Stimulated activated naive CD8-positive, alpha-beta T cell treated with anti-CD3 and anti-CD28 coated beads, Interleukin-15, Interleukin-2, amounts not matched to agents 100 ng/mL and 50 ng/mL, for 24 hours (primary cell): ENCODE results near the gene TEX38.
"Not testable (repeated sequence)": the region's sequence is repeated elsewhere in the genome, so short reads cannot be mapped to it uniquely, and the experiment has no call there.

Source experiments
- H3K27ac Mint-ChIP-seq: one replicate; pipeline ENCODE4 v1.8.0; 2021; ENCODE audit warnings: mild to moderate bottlenecking, mixed read lengths
- H3K27me3 Mint-ChIP-seq: one replicate; pipeline ENCODE4 v1.8.0; 2021; ENCODE audit warnings: mixed read lengths
- H3K36me3 Mint-ChIP-seq: one replicate; pipeline ENCODE4 v1.8.0; 2021; ENCODE audit warnings: low read depth, mixed read lengths
- H3K4me1 Mint-ChIP-seq: one replicate; pipeline ENCODE4 v1.8.0; 2021; ENCODE audit warnings: low read depth, mixed read lengths
- H3K4me3 Mint-ChIP-seq: one replicate; pipeline ENCODE4 v1.8.0; 2021; ENCODE audit warnings: mild to moderate bottlenecking, mixed read lengths
- H3K9me3 Mint-ChIP-seq: one replicate; pipeline ENCODE4 v1.8.0; 2021; ENCODE audit warnings: mixed read lengths

TEX38 gene

GRCh38 chr1:46719689-46720088, 48.0 kb downstream of the TEX38 start:
- Mint-ChIP-seq H3K4me1 (peaks cover 41% of the 10 kb centered on the region), H3K36me3 (peaks cover 21% of the 10 kb centered on the region), H3K27me3 (no peaks in the 10 kb centered on the region)

DNA sequence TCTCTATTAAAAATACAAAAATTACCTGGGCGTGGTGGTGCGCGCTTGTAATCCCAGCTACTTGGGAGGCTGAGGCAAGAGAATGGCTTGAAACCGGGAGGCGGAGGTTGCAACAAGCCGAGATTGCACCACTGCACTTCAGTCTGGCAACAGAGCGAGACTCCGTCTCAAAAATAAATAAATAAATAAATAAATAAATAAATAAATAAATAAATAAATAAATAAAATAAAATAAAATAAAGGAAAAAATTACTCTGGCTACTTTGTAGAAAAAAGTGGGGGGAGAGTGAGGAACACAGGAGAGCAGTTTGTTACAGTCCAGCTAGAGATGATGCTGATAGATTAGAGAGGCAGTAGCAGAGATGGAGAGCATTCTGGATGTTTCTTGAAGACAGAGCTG, 48.7 kb downstream of the TEX38 start:
- peaks cover 16% of the 10 kb centered on the region for H3K36me3 Mint-ChIP-seq
- not testable (repeated sequence) for H3K9me3 Mint-ChIP-seq, H3K27ac Mint-ChIP-seq, H3K27me3 Mint-ChIP-seq, H3K4me3 Mint-ChIP-seq
- peaks cover 36% of the 10 kb centered on the region for H3K4me1 Mint-ChIP-seq

More at GRCh38 chr1:46719689-46720088, 48.0 kb downstream of the TEX38 start:
- Mint-ChIP-seq H3K4me3 (peak overlapping the region; percentile 96), H3K9me3 (no peaks in the 10 kb centered on the region), H3K27ac (peak overlapping the region; percentile 77)

- no peak overlapping the region for H3K27ac Mint-ChIP-seq
- H3K4me3 Mint-ChIP-seq = no peak overlapping the region
Measured at GRCh38 chr1:46721204-46721603, 49.5 kb downstream of the TEX38 start.

GRCh38 chr1:46721686-46722205, 50.1 kb downstream of the TEX38 start:
- Mint-ChIP-seq H3K27me3 (peaks cover 14% of the 10 kb centered on the region), H3K4me3 (no peak overlapping the region), H3K9me3 (no peaks in the 10 kb centered on the region), H3K27ac (no peak overlapping the region), H3K36me3 (peaks cover 5% of the 10 kb centered on the region), H3K4me1 (peaks cover 24% of the 10 kb centered on the region)

More at GRCh38 chr1:46721204-46721603, 49.5 kb downstream of the TEX38 start:
- Mint-ChIP-seq H3K27me3 (peaks cover 11% of the 10 kb centered on the region), H3K4me1 (peaks cover 29% of the 10 kb centered on the region), H3K36me3 (peaks cover 9% of the 10 kb centered on the region), H3K9me3 (no peaks in the 10 kb centered on the region)
